Fibroblast of pulmonary artery (primary cell): Measurements from ENCODE around the gene SCYGR3.
A peak's percentile ranks its signal among the peaks of the same experiment; 100 is the strongest.

Experiments
- DNase-seq: peaks from one replicate; pipeline ENCODE4 v3.0.0-alpha.2; 2010; ENCODE audit warnings: low read depth
- H3K4me3 ChIP-seq: replicated peaks from 2 replicates; pipeline ENCODE4 v1.5.1; 2011; ENCODE audit warnings: low read depth, mild to moderate bottlenecking, control low read depth, low read length, moderate library complexity
- TF ChIP-seq, protein P1 (sequence below): IDR thresholded peaks from 2 replicates; pipeline ENCODE4 v1.5.1; 2011; ENCODE audit warnings: mild to moderate bottlenecking, control low read depth, low read length, inconsistent platforms; ENCODE audit errors: missing control alignments

The SCYGR3 gene

DNA sequence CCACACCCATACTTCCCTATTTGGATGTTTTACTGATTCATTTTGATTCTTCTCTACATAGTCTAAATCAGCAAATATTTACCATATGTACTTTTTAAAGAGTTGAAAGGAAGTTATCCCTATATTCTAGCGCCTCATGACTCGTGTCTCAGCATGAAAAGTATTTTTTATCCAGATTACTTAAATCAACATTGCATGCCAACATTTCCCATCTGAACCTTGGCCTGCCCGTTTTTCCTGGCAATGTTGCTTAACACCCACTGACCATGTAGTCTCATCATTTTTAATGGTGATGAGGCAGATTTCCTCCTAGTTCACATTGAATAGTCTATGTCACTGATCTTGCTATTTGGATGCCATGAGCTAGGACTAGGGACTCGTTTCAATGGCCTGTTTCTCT, 38.8 kb upstream of the SCYGR3 start:
- TF ChIP-seq, protein P1, sequence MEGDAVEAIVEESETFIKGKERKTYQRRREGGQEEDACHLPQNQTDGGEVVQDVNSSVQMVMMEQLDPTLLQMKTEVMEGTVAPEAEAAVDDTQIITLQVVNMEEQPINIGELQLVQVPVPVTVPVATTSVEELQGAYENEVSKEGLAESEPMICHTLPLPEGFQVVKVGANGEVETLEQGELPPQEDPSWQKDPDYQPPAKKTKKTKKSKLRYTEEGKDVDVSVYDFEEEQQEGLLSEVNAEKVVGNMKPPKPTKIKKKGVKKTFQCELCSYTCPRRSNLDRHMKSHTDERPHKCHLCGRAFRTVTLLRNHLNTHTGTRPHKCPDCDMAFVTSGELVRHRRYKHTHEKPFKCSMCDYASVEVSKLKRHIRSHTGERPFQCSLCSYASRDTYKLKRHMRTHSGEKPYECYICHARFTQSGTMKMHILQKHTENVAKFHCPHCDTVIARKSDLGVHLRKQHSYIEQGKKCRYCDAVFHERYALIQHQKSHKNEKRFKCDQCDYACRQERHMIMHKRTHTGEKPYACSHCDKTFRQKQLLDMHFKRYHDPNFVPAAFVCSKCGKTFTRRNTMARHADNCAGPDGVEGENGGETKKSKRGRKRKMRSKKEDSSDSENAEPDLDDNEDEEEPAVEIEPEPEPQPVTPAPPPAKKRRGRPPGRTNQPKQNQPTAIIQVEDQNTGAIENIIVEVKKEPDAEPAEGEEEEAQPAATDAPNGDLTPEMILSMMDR, result no peak
- peak; percentile 69 for DNase-seq
- no peak overlapping the region for H3K4me3 ChIP-seq

DNA sequence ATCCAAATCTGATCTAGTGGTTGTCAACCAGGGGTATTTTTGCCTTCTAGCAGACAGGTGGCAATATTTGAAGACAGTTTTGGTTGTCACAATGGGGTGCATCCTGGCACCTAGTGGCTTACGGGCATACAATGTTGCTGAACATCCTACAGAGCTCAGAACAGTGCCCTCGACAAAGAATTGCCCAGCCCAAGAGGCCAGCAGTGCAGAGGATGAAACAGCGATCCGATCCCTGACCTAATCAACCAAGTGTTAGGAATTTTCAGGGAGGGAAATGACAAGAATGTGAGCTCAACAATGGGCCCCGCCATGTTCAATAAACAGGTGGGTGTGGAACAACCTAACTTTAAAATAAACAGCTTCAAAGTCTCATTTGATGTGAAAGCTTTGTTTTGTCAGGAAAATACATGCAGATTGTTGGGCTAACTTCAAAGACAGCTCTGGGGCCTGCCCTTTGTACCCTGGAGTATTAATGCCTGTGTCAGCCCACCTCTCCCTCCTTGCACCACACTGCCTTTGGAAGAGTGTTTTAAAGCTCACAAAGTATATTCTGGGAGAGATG, 29.4 kb upstream of the SCYGR3 start:
- TF ChIP-seq, protein P1, result no peak
- H3K4me3 ChIP-seq, result no peak overlapping the region
- no peak for DNase-seq

DNA sequence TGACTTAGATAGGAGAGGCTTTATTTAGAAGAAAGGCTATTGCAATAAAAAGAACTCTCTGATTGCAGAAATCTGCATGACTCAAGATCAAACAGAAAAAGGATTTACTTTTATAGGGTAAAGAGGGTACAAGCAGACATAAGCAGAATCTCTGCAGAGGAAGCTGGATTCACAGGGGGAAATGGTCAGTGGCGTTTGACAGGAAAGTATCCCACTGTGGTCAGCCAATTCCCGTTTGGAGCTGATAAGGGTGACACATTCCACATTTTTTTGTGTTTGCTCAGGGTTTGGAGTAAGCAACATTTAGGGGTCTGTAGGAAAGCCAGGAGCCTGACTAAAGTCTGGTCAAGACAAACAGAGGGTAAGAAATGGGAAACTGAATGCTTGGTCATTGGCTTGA, 28.0 kb upstream of the SCYGR3 start:
- TF ChIP-seq, protein P1, result no peak
- no peak overlapping the region for H3K4me3 ChIP-seq
- peak; percentile 76 for DNase-seq

DNA sequence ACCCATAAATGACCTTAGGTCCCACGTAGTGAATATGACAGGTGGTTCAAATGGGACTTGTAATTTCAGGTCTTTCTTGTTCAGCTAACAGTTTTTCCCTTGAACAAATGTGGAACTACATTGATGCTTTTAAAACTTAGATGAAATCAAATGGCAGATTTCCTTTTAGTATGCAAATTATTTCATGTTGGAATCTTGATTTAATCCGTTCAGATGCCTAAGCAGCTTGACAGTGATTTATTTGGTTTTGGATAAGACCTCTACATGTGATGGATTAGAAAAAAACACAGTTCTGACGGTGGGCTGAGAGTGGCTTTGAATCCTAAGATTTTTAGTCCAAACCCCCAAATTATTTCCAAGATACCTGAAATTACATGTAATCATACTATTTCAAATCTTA, 19.6 kb upstream of the SCYGR3 start:
- DNase-seq, result no peak
- no peak overlapping the region for H3K4me3 ChIP-seq
- TF ChIP-seq, protein P1, result no peak

DNA sequence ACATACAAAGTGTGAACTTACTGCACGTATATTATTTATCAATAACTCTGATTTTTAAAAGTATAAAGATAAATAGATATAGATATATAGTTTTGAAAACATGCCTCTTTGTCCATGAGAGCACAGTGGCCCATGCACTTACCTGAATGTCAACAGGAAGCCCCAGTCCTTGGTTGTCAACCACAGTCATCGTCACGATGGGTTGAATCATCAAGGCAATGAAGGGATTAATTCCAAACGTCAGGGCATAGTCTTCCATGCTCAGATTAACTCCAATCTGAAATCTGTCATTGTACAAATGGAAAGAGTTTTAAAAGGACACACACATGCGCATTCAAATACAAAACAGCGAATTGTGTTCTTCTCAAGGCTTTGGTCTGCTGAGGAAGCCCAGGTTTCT, 18.2 kb upstream of the SCYGR3 start:
- no peak for DNase-seq

DNA sequence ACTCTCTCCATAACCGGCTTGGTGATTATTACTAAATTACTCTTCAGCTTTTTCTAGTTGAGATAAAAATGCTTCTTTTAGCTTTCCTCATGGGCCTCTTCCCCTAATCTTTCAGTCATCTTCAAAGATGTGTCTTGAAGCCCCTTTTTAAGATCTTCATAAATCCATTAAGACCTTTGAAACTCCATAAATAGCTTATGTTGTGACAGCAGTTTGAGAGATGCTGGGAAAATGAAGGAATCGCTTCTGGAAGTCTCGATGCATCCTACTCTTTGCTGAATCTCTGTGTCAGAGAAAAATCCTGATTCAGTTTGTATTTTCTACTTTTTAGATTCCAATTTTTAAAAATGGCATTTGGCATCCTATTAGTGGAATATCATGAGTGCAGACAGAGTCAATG, 15.7 kb upstream of the SCYGR3 start:
- no peak for DNase-seq
- TF ChIP-seq, protein P1, result no peak
- no peak overlapping the region for H3K4me3 ChIP-seq

More for the DNA sequence above, 18.2 kb upstream of the SCYGR3 start:
- TF ChIP-seq, protein P1, result no peak
- no peak overlapping the region for H3K4me3 ChIP-seq

DNA sequence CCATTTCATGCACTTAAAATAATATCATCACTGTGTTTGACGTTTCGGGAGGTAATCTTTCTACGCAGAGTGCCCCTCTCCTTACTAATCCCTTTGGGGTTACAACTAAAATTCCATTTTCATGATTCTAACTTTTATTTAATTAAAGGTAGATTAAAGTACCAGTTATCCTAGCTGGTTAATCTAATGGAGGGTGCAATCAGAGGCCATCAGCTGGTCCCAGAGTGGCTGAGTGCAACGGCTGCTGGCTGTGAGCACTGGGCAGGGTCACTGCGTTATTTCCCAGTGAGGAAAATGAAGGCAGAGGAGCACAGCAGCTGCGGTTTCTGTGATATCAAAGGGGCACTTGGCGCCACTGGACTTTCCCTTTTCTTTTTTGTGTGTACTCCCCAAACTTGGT, 14.8 kb upstream of the SCYGR3 start:
- DNase-seq, result no peak
- TF ChIP-seq, protein P1, result no peak
- no peak overlapping the region for H3K4me3 ChIP-seq
